ENCODE data around the gene ENGASE.
"Not testable (repeated sequence)": the region's sequence is repeated elsewhere in the genome, so short reads cannot be mapped to it uniquely, and the experiment has no call there.

The ENGASE gene, protein sequence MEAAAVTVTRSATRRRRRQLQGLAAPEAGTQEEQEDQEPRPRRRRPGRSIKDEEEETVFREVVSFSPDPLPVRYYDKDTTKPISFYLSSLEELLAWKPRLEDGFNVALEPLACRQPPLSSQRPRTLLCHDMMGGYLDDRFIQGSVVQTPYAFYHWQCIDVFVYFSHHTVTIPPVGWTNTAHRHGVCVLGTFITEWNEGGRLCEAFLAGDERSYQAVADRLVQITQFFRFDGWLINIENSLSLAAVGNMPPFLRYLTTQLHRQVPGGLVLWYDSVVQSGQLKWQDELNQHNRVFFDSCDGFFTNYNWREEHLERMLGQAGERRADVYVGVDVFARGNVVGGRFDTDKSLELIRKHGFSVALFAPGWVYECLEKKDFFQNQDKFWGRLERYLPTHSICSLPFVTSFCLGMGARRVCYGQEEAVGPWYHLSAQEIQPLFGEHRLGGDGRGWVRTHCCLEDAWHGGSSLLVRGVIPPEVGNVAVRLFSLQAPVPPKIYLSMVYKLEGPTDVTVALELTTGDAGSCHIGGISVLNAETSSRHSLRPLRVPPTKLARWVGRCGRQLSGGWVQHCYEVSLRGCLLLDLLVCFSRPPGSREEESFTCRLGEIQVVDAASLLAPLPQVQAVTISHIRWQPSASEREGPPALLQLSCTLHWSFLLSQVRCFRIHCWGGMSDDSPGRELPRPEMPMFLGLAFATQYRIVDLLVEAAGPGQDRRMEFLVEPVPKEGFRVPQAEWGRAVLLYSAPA

DNA sequence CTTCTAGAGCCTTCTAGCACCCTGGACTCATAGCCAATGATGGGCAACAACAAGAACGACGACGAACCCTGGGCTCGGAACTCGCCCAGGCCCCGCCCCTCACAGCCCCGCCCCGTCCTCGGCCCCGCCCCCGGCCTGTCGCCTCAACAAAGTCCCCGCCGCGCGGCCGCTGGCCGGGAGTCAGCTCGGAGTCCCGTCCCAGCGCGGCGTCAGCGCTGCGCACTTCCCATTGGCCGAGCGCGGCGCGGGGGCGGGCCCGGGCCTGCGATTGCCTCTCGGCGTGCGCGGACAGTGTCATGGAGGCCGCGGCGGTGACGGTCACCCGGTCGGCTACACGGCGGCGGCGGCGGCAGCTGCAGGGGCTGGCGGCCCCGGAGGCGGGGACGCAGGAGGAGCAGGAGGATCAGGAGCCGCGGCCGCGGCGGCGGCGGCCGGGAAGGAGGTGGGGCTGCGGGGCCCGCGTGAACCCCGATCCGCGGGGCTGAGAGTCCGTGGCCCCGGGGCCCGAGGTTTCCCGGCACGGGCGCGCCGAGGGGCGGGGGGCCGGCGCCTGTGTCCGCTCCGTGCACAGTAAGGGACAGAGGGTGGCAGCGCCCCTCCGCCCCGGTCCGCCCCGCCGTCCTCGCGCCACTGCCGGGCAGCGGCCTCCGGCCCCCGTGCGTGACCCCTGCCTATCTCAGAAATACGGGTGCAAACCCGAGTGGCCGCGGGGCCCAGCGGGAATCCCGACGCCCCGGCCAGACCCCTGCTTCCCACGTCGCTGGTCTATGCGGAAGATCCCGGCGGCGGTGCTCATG lies at the start of gene ENGASE:
TSS of gene ENGASE (plus strand) at position 176 of the 797 bp plus-strand sequence. CDS start at position 297, 121 bp downstream.
- peak; percentile 92 for DNase-seq (ENCODE audit: low spot score)

DNA sequence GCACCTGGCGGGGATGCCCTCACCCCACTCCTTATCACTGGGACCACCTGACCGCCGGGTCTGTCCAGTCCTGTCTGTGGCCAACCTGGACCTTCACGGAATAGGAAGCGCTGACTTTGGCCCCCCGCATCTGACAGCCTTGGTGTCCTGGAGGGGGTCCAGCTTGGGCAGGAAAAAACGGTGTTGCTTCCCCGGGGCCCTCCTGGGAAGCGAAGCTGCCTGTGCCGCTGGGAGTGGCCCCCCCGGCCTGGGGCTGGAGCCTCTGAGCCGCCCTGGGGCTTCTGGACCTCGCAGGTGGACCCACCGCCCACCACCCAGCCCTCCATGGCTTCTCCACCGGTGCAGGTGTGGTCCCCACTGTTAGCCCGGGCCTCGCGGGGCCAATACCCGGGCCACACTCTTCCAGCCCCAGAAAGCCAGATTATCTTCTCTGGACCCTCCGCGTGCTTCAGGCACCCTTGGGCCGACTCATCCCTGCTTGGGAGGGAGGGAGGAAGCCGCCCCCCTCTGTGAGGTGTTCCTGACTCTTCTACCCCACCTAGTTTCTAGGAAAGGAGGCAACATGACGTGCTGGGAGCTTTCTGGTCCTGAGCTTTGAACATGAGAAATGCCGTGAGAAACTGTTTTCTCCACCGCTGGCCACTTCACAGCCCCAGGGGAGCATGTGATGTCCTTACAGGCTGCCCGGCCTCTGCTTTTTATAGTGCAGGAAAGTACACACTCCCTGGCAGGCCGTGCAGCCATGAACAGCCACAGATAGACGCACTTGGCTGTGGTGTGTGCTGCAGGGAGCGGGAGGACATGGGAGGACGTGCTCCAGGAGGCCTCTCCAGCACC lies 49.5 kb upstream of the ENGASE start:
- no peak for DNase-seq (ENCODE audit: low spot score)

DNA sequence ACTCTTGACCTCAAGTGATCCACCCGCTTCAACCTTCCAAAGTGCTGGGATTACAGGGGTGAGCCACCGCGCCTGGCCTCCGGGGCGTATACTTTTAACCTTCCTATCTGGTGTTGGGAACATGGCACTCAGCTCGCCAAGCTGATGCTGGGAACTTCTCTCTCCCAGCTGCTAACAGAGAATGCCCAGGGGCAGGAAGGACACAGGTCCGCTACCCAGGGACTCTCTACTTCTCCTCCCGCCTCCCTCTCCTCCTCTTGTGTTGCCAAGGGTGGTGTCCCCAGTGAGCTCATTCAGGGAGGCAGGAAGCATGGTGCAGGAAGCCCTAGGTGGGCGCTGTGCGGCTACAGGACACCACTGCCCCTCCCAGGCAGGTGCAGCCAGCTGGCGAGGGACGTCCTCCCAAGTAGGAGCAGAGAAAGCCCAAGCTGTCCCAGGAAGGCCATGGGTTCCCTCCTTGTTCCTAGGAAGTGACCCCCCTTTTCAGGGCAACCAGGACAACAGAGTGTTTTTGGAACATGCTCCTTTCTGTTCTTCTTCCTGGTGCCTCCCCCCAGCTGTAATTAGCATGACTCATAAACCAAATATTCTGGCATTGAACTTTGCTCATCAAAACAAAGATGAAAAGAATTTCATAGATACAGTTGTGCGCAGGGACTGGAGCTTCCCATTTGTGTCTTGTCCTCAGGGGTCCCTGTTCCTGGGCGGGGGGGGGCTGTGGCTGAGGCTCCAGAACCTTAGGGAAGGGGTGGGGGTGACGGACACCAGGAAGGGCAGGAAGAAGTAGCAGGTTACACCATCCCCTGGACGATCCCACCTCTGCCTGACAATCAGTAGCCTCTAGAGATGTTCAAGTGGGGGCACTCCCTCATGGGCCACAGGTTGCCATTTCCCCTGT lies 48.0 kb upstream of the ENGASE start:
- no peak for DNase-seq (ENCODE audit: low spot score)

DNA sequence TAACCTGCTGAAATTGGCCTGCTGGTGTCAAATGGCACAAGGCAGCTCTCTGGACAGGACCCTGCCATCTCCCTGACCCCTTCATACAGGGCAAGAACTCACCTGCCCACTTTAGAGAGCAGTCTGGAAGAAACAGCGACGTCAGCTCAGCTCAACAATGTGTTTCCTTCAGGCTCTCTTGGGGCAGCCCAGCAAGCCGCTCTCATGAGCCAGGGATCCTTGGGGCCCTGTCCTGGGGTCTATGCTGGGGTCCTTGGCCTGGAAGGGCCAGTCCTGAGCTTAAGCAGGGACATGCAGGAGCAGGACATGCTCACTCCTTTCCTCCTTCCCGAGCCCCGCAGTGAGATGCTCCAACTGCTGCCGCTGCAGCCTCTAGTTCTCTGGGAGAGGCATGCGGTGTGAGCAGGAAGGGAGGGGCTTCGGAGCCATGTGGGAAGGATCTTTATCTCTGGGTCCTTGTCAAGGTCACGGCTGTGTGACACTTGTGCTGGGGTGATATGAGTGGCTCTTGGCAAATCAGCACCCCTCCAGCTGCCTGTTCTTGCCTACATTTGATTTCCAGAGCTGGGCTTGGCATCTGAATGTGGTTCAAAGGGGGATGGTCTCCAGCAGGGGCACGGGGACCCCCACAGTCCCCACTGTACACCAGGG lies 47.2 kb upstream of the ENGASE start:
- DNase-seq (ENCODE audit: low spot score), result no peak

DNA sequence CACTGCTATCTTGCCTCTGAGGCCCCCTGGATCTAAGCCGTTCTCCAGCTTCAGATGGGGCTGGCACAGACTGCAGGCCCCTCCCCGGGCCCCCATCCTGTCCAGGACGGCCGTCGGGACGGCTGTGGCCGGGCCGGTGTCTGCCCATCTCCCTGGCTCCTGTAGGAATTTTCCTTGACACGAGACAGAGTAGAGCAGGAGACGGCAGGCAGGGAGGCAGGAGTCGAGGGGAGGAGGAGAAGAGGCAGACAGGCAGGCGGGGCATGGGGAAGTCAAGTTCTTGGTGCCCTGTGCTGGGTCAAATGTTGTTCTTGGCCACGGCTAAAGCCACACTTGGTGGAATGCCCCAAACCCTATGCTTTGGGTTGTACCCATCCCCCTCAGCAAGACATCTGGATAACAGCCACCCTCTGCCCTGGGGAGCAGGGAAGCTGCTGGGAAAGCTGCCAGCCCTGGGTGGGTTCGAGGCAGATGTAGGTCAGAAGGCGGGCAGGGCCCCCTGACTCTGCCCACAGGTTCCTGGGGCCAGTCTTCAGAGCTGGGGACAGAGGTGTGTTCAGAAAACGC lies 46.6 kb upstream of the ENGASE start:
- DNase-seq (ENCODE audit: low spot score), result no peak

DNA sequence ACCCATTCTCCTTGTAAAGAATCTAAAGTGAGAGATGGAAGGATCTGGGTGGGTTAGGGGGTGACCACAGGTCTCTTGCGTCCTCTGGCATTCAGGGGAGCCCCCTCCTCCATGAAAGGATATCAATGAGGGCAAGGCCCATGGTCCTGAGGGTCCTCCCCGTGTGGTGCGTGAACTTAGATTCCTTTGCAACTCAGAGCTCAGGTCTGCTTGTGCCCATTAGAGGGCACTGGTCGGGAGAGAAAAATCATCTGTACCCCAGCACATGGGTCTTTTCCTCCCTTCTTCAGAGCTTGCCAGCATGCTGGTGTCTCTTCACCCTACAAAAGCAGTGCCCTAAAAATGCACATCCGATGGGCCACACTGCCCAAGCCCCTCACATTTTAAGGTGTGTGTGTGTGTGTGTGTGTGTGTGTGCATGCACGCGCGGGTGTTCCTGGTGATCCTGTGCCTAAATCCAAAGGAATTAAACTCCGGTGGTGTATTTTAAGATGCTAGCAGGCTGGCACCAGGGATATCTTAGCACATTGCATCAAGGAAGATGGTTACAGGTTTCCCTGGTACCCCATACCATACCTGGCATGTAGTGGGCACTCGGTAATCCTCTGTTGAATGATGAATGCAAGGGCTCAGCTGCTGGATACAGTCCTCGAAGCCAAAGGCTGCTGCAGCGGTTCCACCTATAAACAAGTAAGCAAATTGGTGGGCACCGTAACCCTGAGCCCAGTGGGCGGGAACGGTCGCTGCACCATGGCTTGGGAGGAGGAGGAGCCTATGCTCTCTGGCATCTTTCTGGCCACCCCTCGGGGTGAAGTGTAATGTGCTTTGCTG lies 45.9 kb upstream of the ENGASE start:
- no peak for DNase-seq (ENCODE audit: low spot score)

DNA sequence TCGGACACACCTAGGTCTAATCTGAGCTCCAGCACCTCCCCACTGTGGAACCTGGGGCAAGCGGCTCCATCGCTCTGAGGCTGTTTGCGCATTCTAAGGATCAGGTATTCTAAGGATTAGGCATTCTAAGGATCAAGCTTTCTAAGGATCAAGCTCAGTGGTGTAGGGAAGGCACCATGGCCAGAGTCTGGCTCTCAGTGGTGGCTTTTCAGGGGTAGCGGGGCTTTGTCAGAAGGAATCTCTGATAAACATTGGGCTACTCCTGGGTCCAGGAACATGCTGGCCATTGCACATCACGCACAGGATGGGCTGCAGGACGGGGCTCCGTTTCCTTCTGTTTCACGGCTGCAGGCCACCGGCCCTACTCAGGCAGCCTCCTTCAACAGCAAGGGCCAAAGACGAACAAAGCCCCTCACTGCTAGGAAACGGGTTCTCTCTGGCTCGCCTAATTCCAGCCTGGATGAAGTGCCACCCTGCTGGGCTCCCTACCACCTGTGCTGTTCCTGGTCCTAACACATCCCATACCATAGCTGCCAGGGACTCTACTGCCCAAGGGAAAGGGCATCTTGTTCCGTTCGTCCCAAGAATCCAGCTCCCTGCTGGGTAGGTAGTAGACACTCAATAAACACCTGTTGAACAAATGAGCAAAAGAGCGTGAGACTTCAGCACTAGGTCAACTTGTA lies 45.2 kb upstream of the ENGASE start:
- DNase-seq (ENCODE audit: low spot score), result no peak

DNA sequence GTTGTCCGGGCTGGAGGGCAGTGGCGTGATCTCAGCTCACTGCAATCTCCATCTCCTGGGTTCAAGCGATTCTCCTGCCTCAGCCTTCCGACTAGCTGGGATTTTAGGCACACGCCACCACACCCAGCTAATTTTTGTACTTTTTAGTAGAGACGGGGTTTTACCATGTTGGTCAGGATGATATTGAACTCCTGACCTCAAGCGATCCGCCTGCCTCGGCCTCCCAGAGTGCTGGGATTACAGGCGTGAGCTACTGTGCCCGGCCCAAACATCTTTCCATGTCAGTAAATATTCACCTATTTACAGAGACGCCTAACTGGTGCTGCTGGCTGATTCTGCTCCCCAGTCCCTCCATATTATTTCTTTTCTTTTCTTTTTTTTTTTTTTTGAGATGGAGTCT lies 44.0 kb upstream of the ENGASE start:
- DNase-seq (ENCODE audit: low spot score), result not testable (repeated sequence)

DNA sequence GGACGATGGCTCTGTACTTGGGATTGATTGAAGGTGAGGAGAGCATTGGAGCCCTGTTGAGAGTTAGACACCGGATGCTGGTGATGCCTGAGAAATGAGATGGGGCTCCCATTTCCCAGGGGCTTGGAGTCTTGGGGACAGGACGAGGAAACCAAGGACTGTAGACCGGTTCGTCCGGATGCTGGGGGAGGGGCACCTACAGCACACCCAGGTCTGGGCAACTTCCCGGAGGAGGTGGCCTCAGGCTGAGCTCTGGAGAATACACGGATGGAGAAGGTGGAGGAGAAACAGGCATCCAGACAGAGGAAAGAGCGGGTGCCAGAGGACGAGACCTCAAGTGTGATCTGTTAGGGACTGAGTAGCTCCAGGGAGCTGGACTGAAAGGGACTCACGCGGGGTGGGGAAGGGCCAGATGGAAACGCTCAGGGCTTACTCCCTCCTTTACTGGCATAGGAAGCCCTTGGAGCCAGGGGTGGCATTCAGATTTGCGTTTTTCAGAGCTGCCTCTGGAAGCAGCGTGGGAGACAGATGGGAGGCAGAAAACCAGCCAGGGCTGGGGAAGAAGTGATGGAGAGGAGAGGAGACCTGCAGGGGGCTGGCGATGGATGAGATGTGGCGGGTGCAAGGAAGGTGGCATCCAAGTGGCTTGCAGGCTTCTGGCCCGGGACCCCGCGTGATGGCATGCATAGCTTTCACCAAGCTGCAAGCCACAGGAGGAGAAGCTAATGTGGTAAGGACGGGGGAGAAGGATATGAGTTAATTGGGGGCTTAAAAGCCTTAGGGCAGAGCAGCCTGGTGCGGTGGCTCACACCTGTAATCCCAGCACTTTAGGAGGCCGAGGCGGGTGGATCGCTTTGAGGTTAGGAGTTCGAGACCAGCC lies 42.4 kb upstream of the ENGASE start:
- DNase-seq (ENCODE audit: low spot score), result no peak

DNA sequence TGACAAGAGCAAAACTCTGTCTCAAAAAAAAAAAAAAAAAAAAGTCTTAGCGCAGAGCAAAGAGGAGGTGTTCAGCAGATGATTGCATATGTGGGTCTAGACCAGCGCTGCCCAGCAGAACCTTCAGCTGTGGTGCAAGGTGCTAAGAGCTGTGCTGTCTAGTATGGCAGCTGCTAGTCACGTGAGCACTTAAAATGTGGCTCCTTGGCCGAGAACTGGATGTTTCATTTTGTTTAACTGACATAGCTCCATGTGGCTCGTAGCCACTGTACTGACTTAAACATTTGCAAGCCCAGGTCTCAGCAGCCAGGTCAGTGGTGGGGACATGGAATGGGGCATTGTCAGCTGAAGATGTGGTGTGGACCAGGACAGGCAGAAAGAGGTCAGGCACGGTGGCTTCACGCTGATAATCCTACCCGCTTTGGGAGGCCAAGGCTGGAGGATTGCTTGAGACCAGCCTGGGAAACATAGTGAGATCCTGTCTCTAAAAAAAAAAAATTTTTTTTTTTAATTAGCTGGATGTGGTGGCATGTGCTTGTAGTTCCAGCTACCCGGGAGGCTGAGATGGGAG lies 41.5 kb upstream of the ENGASE start:
- DNase-seq (ENCODE audit: low spot score), result no peak

DNA sequence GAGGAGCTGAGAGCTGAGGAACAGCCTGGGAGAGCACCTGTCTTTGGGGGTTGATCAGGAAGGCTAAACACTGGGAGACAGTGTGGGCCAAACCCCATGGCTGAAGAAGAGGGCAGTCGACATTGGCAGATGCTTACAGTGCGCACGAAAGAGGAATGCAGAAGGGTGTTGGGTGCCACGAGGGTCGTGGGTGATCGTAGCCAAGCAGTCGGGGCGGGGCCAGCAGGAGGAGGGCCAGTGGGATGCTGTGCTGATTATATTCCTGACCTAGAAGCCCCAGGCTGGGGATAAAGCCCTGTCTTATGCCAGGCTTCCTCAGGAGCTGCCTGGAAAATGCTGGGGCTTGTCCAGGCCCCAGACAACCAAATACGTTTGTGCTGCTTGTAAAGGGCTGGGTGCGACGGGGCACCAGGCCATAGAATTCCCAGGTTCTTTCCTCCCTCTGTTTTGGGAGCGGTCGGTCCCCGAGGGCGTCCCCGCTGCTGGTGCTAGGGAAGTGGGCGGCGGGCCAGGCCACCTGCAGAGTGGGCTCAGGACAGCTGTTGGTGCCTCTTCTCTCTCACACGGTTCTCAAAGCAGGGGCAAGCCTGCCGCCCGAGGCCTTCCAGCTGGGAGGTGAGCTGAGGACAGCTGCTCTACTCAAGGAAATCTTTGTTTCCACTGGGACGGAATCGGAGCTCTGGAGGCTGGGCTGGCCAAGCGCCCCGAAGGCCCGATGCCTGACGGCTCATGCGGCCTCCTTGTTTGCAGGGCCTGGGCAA lies 40.7 kb upstream of the ENGASE start:
- no peak for DNase-seq (ENCODE audit: low spot score)

DNA sequence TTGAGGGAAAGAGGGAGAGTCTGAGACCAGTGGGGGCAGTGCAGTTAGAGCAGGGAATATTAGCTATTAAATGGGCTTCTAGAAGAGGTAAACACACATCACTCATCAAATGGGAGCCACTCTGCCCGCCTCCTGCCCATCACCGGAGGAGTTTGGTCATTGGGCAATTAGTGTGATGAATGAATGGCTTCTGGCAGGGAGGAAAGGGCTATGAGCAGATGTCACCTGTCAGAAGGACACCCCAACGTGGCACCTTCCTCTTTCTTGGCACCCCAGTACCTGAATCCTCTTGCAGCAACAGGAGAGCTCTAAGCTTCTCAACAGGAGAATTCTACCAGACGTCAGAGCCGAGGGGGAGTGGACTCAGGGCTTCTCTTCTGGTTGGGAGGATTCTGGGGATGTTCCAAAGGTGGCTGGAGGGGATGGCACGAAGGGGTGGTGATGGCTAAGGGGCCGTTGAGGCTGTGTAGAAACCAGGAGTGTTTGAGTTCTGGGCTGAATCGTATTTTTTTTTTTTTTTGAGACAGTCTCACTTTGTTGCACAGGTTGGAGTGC lies 39.6 kb upstream of the ENGASE start:
- no peak for DNase-seq (ENCODE audit: low spot score)

DNA sequence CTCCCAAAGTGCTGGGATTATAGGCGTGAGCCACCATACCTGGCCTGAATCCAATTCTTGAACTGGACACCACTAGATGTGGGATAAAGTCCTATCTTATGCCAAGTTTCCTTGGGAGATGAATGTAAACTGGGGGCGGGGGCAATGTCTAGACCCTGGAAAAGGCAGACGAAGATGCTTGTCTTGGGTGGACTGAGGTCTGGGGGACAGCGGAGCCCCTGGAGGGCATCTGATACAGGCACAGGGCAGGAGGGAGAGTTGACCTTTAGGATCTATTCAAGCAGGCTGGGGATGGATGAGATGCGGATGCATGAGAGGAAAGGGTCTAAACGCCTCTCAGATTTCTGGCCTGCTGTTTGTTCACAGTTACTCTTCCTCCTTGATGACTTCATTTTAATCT lies 38.9 kb upstream of the ENGASE start:
- DNase-seq (ENCODE audit: low spot score), result no peak

DNA sequence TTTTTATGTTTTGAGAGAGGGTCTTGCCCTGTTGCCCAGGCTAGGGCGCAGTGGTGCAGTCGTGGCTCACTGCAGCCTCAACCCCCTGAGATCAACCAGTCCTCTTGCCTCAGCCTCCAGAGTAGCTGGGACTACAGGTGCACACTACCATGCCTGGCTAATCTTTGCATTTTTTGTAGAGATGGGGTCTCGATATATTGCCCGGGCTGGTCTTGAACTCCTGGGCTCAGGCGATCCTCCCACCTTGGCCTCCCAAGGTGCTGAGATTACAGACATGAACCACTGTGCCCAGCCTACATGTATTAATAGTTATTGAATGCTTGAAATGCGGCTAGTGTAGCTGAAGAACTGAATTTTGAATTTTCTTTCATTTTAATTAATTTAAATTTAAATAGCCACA lies 38.4 kb upstream of the ENGASE start:
- DNase-seq (ENCODE audit: low spot score), result no peak

DNA sequence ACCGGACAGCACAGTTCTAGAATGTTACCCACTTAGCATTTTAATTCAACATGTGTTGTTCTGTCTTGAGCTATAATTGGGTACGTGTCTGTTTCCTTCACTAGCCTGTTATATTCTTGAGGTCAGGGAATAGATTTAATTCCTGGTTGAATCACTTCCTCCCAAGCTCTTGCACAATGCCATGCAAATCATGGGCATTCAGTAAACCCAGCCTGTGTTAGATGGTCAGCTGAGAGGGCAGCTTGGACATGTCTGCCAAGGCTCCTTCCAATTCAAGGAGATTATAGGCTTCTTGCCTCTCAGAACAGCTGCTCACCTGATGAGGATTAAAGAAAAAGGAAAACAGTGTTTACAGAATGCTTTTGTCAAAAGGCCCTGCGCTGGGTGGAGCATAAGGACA lies 38.0 kb upstream of the ENGASE start:
- no peak for DNase-seq (ENCODE audit: low spot score)
